GM21619 (cell line): ENCODE data around the gene MSI2.
A peak's percentile ranks its signal among the peaks of the same experiment; 100 is the strongest.
"Not testable (repeated sequence)": the region's sequence is repeated elsewhere in the genome, so short reads cannot be mapped to it uniquely, and the experiment has no call there.

Experiments
- ATAC-seq: cut with Tn5 transposase; IDR thresholded peaks from one replicate; pipeline ENCODE4 v1.9.1; 2021; ENCODE audit not compliant: unreplicated experiment

Gene MSI2

GRCh38 chr17:57255776-57256681, at the start of gene MSI2:
Gene MSI2 (plus strand): TSS chr17:57256523. CDS start chr17:57256743, 220 bp downstream.
- ATAC-seq = peak; percentile 75

- no peak for ATAC-seq
These were observed 49.4 kb upstream of the MSI2 start for GRCh38 chr17:57206928-57207327.

GRCh38 chr17:57207396-57207795, 48.9 kb upstream of the MSI2 start:
- ATAC-seq = no peak

GRCh38 chr17:57210224-57210553, 46.1 kb upstream of the MSI2 start:
- no peak for ATAC-seq

GRCh38 chr17:57210972-57211411, 45.3 kb upstream of the MSI2 start:
- ATAC-seq = no peak

- no peak for ATAC-seq
These were observed 44.8 kb upstream of the MSI2 start for GRCh38 chr17:57211543-57211942.

GRCh38 chr17:57213180-57213825, 43.0 kb upstream of the MSI2 start:
- ATAC-seq = no peak

GRCh38 chr17:57215317-57215716, 41.0 kb upstream of the MSI2 start:
- no peak for ATAC-seq

- no peak for ATAC-seq
These were observed 34.7 kb upstream of the MSI2 start for GRCh38 chr17:57221366-57222350.

GRCh38 chr17:57222422-57222821, 33.9 kb upstream of the MSI2 start:
- not testable (repeated sequence) for ATAC-seq

- no peak for ATAC-seq
These were observed 31.2 kb upstream of the MSI2 start for GRCh38 chr17:57225127-57225526.

GRCh38 chr17:57226793-57227192, 29.5 kb upstream of the MSI2 start:
- ATAC-seq = no peak

GRCh38 chr17:57228911-57229310, 27.4 kb upstream of the MSI2 start:
- no peak for ATAC-seq

- ATAC-seq = no peak
These were observed 22.1 kb upstream of the MSI2 start for GRCh38 chr17:57234061-57234738.

- ATAC-seq = no peak
These were observed 21.6 kb upstream of the MSI2 start for GRCh38 chr17:57234739-57235092.

- ATAC-seq = no peak
These were observed 21.2 kb upstream of the MSI2 start for GRCh38 chr17:57235124-57235523.

- ATAC-seq = no peak
These were observed 19.5 kb upstream of the MSI2 start for GRCh38 chr17:57236686-57237299.

- ATAC-seq = no peak
These were observed 15.7 kb upstream of the MSI2 start for GRCh38 chr17:57240648-57241047.

- no peak for ATAC-seq
These were observed 14.2 kb upstream of the MSI2 start for GRCh38 chr17:57242148-57242547.

GRCh38 chr17:57243171-57243622, 13.1 kb upstream of the MSI2 start:
- no peak for ATAC-seq
